Mucosa of stomach (tissue), 1 donor: Measurements from ENCODE around the gene SLC66A2.

ENCODE experiments used
- H3K27me3 ChIP-seq: one replicate; pipeline ENCODE4 v1.7.0; 2013; ENCODE audit warnings: mild to moderate bottlenecking, low read length; ENCODE audit not compliant: control insufficient read depth, insufficient read depth
- H3K36me3 ChIP-seq: one replicate; pipeline ENCODE4 v1.7.0; 2013; ENCODE audit warnings: low read length; ENCODE audit not compliant: control insufficient read depth, insufficient read depth
- H3K4me1 ChIP-seq: one replicate; pipeline ENCODE4 v1.7.0; 2013; ENCODE audit warnings: mild to moderate bottlenecking, low read length; ENCODE audit not compliant: control insufficient read depth, insufficient read depth
- H3K4me3 ChIP-seq: one replicate; pipeline ENCODE4 v1.7.0; 2013; ENCODE audit warnings: low read length
- H3K9ac ChIP-seq: one replicate; pipeline ENCODE4 v1.7.0; 2013; ENCODE audit warnings: mild to moderate bottlenecking, low read length, moderate library complexity
- H3K9me3 ChIP-seq: one replicate; pipeline ENCODE4 v1.7.0; 2013; ENCODE audit warnings: mild to moderate bottlenecking, low read length, moderate library complexity; ENCODE audit not compliant: control insufficient read depth
- donor health status: Pancreatic carcinoma.

The SLC66A2 gene

GRCh38 chr18:79982736-79983135 lies 31.3 kb upstream of the SLC66A2 start:
- peaks cover 14% of the 10 kb centered on the region for H3K4me1 ChIP-seq
- H3K9ac ChIP-seq, result no peak overlapping the region
- H3K36me3 ChIP-seq, result no peaks in the 10 kb centered on the region
- H3K27me3 ChIP-seq, result no peaks in the 10 kb centered on the region
- no peaks in the 10 kb centered on the region for H3K9me3 ChIP-seq
- no peak overlapping the region for H3K4me3 ChIP-seq

GRCh38 chr18:79980585-79980984 lies 29.1 kb upstream of the SLC66A2 start:
- H3K36me3 ChIP-seq, result no peaks in the 10 kb centered on the region
- no peaks in the 10 kb centered on the region for H3K27me3 ChIP-seq
- H3K9ac ChIP-seq, result no peak overlapping the region

GRCh38 chr18:79979843-79980242 lies 28.4 kb upstream of the SLC66A2 start:
- H3K27me3 ChIP-seq, result no peaks in the 10 kb centered on the region
- peaks cover 13% of the 10 kb centered on the region for H3K4me1 ChIP-seq
- no peak overlapping the region for H3K4me3 ChIP-seq
- H3K9me3 ChIP-seq, result no peaks in the 10 kb centered on the region
- no peak overlapping the region for H3K9ac ChIP-seq
- H3K36me3 ChIP-seq, result no peaks in the 10 kb centered on the region

More at GRCh38 chr18:79980585-79980984, 29.1 kb upstream of the SLC66A2 start:
- Histone ChIP-seq H3K9me3 (no peaks in the 10 kb centered on the region), H3K4me1 (peaks cover 13% of the 10 kb centered on the region), H3K4me3 (no peak overlapping the region)

- H3K4me1 ChIP-seq, result peaks cover 7% of the 10 kb centered on the region
- no peaks in the 10 kb centered on the region for H3K9me3 ChIP-seq
- H3K4me3 ChIP-seq, result no peak overlapping the region
- H3K36me3 ChIP-seq, result no peaks in the 10 kb centered on the region
- H3K27me3 ChIP-seq, result no peaks in the 10 kb centered on the region
- no peak overlapping the region for H3K9ac ChIP-seq
Measured at GRCh38 chr18:79975985-79976680, 24.7 kb upstream of the SLC66A2 start.

- no peak overlapping the region for H3K4me3 ChIP-seq
- H3K36me3 ChIP-seq, result no peaks in the 10 kb centered on the region
- peaks cover 7% of the 10 kb centered on the region for H3K4me1 ChIP-seq
- H3K9me3 ChIP-seq, result no peaks in the 10 kb centered on the region
- H3K27me3 ChIP-seq, result no peaks in the 10 kb centered on the region
- no peak overlapping the region for H3K9ac ChIP-seq
Measured at GRCh38 chr18:79975043-79975442, 23.6 kb upstream of the SLC66A2 start.

- Histone ChIP-seq H3K9ac (no peak overlapping the region), H3K27me3 (no peaks in the 10 kb centered on the region), H3K4me3 (no peak overlapping the region), H3K4me1 (peaks cover 7% of the 10 kb centered on the region), H3K36me3 (no peaks in the 10 kb centered on the region), H3K9me3 (no peaks in the 10 kb centered on the region)
Measured at GRCh38 chr18:79974025-79974654, 22.7 kb upstream of the SLC66A2 start.

- Histone ChIP-seq H3K4me3 (no peak overlapping the region), H3K9ac (no peak overlapping the region), H3K27me3 (no peaks in the 10 kb centered on the region), H3K36me3 (no peaks in the 10 kb centered on the region), H3K4me1 (peaks cover 7% of the 10 kb centered on the region), H3K9me3 (no peaks in the 10 kb centered on the region)
Measured at GRCh38 chr18:79973517-79973916, 22.1 kb upstream of the SLC66A2 start.

GRCh38 chr18:79972720-79973119 lies 21.3 kb upstream of the SLC66A2 start:
- Histone ChIP-seq H3K27me3 (no peaks in the 10 kb centered on the region), H3K4me3 (no peak overlapping the region), H3K36me3 (no peaks in the 10 kb centered on the region), H3K4me1 (peaks cover 7% of the 10 kb centered on the region), H3K9me3 (no peaks in the 10 kb centered on the region), H3K9ac (no peak overlapping the region)

GRCh38 chr18:79971986-79972385 lies 20.5 kb upstream of the SLC66A2 start:
- Histone ChIP-seq H3K27me3 (no peaks in the 10 kb centered on the region), H3K4me1 (peaks cover 7% of the 10 kb centered on the region), H3K9ac (no peak overlapping the region), H3K36me3 (no peaks in the 10 kb centered on the region), H3K9me3 (no peaks in the 10 kb centered on the region), H3K4me3 (no peak overlapping the region)

GRCh38 chr18:79971211-79971952 lies 19.9 kb upstream of the SLC66A2 start:
- Histone ChIP-seq H3K4me1 (peaks cover 4% of the 10 kb centered on the region), H3K4me3 (no peak overlapping the region), H3K9ac (no peak overlapping the region), H3K27me3 (no peaks in the 10 kb centered on the region), H3K36me3 (no peaks in the 10 kb centered on the region), H3K9me3 (no peaks in the 10 kb centered on the region)

GRCh38 chr18:79970419-79971133 lies 19.1 kb upstream of the SLC66A2 start:
- Histone ChIP-seq H3K36me3 (no peaks in the 10 kb centered on the region), H3K9me3 (no peaks in the 10 kb centered on the region), H3K9ac (no peak overlapping the region), H3K4me1 (no peaks in the 10 kb centered on the region), H3K4me3 (no peak overlapping the region), H3K27me3 (no peaks in the 10 kb centered on the region)
